ENCODE results near the gene TRPT1.

Gene TRPT1

GRCh38 chr11:64245401-64245796 is 19.4 kb upstream of the TRPT1 start:
- no peak for DNase-seq (ENCODE audit: low read depth in 2 of 2)

DNA sequence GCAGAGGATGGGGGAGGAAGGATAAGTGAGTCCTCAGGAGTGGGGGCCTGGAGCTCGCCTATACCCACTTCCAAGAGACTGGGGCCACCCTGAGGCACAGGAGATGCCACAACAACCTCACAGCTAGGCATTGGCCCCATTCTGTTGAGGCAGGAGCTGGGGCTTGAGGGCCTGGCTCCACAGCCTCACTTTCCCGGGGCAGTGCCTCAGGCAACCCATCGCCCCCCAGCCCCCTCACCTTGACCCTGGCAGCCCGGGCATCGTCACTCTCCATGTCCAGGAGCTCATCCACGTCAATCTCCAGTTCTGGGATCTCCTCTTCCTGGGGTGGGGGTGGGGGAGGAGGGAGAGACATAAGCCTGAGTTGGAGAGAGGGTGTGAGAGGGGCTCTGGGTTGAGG is 19.0 kb upstream of the TRPT1 start:
- no peak for DNase-seq (ENCODE audit: low read depth in 2 of 2)

DNA sequence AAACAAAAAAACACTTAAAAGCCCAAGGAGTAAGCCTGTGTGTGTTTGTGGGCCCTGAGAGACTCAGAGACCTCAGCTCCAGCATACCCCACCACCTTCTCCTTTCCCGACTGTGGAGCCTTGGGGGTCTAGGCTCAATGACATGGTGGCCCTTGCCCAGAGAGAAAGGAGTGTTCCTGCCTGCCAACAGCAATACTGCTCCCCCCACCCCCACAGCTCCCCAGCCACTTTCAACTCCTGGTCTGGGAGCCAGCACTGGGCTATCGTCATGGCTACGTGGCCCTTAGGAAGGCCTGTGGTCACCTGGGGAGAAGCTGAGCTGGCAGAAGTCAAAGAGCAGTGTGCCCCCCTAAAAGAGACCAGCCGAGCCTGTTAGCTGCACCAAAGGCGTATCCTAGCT is 18.1 kb upstream of the TRPT1 start:
- DNase-seq (ENCODE audit: low read depth in 2 of 2) = no peak

GRCh38 chr11:64243236-64243854 is 17.4 kb upstream of the TRPT1 start:
- no peak for DNase-seq (ENCODE audit: low read depth in 2 of 2)

DNA sequence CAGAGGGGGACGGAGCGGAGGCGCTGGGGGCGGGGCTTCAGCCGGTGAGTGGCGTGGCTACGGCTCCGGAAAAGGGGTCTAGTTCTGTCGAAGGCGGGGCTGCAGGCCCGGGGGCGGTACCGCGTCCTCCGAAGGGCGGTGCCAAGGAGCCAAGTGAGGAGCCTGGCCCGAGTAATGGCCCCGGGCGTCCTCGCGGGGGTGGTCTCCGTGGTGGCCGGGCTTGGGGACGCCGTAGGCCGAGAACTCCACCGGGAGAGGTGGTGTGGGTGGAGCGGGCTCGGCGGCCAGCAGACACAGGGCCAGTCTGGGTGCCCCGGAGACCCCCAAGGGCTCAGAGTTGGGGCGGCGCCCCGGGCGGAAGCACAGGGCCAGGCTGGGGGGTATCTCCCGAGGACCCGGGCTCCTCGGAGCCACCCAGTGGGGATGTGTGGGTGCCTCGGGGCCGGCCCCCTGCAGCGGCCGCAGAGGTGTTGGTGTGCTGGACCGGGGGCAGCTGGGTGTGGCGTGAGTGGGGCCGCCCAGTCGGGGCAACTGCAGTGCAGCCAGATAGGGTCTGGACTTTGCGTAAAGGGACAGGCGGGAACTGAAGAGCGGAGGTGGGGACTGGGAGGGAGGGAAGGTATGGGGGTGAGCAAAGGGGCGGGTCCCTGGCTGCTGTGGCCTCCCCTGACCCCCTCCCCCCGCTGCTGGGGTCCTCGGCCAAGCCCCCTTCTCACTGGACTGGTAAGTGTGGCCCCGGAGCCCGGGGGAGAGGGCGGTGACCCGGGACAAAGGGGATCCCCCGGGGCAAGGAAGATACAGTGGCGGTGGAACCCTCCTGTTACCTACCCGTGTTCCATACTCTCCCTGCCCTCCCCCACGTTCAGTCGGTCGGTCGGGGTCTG is 15.7 kb upstream of the TRPT1 start:
- DNase-seq (ENCODE audit: low read depth in 2 of 2) = no peak

DNA sequence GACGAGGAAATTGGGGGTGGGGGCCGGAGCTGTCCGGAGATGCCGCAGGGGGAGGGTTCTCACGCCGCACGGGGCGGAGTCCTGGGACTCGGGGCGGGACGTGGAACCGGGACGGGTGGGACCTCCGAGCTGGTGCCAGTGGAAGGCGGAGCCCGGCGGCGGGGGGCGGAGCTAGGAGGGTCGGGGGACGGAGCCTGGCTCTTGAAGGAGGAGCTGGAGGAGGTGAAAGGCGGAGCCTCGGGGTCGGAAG is 15.2 kb upstream of the TRPT1 start:
- peak; percentile 99 for DNase-seq (ENCODE audit: low read depth in 2 of 2)

GRCh38 chr11:64240435-64241240 is 14.7 kb upstream of the TRPT1 start, which contains the start of gene FKBP2:
TSS of gene FKBP2 (plus strand) at chr11:64241095. CDS start at chr11:64242388, 1,293 bp downstream.
- peak; percentile 92 to 94 for DNase-seq (ENCODE audit: low read depth in 2 of 2)

- DNase-seq (ENCODE audit: low read depth in 2 of 2) = no peak
Measured at GRCh38 chr11:64239662-64240434, 13.9 kb upstream of the TRPT1 start.

- DNase-seq (ENCODE audit: low read depth in 2 of 2) = no peak
Measured at GRCh38 chr11:64238999-64239398, 13.0 kb upstream of the TRPT1 start.

DNA sequence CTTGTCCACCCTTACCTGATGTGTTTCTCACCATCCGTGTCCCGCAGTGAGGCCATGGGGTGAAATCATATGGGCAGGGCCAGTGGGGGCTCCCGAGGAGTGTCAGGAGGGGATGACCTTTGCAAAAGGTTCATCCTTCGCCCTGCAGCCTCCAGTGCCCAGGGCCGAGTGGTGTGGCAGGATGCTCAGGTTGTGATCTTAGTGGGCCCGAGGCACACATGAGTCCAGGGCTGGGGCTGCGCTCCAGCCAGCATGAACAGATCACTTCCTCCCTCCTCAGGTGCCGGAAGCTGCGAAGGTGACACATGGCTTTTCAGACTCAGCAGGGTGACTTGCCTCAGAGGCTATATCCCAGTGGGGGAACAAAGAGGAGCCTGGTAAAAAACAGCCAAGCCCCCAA is 12.1 kb upstream of the TRPT1 start:
- no peak for DNase-seq (ENCODE audit: low read depth in 2 of 2)

DNA sequence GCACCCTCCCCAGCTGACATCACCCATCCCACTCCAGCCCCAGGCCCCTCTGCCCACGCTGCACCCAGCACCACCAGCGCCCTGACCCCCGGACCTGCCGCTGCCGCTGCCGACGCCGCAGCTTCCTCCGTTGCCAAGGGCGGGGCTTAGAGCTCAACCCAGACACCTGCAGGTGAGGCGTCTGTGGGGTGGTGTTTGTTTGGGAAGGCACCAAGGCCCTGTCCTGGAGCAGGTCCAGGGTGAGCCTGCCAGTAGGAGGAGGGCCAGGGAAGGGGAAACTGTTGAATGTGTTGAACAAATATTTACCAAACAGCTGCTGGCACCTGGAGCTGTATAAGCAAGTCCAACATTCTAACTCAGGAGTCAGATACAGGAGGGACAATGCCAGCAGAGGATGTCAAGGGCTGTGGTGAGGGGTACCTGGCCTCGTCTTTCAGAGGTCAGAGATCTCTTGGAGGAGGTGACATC is 11.5 kb upstream of the TRPT1 start:
- DNase-seq (ENCODE audit: low read depth in 2 of 2) = no peak

DNA sequence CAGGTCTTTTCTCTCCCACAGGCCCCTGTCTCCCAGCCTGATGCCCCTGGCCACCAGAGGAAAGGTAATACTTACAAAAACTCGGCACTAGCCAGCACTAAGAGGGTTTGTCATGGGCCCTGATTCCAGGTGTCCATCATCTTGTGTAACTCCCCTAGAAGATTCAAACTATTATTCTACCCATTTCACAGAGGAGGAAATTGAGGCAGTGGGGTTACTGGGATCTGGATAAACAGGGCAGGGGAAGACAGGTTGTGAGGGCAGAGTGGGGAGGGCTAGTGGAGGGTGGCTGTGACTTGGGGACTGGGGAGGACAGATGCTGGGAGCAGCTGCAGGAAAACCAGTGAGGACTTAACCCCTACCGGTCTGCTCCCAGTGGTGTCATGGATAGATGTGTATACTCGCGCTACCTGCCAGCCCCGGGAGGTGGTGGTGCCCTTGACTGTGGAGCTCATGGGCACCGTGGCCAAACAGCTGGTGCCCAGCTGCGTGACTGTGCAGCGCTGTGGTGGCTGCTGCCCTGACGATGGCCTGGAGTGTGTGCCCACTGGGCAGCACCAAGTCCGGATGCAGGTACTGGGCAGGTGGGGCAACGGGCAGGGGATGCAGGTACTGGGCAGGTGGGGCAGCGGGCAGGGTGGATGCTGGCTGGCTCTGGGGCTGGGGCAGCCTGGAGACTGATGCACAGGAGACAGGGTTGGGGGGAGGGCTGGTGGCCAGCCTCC is 9.6 kb upstream of the TRPT1 start:
- no peak for DNase-seq (ENCODE audit: low read depth in 2 of 2)

DNA sequence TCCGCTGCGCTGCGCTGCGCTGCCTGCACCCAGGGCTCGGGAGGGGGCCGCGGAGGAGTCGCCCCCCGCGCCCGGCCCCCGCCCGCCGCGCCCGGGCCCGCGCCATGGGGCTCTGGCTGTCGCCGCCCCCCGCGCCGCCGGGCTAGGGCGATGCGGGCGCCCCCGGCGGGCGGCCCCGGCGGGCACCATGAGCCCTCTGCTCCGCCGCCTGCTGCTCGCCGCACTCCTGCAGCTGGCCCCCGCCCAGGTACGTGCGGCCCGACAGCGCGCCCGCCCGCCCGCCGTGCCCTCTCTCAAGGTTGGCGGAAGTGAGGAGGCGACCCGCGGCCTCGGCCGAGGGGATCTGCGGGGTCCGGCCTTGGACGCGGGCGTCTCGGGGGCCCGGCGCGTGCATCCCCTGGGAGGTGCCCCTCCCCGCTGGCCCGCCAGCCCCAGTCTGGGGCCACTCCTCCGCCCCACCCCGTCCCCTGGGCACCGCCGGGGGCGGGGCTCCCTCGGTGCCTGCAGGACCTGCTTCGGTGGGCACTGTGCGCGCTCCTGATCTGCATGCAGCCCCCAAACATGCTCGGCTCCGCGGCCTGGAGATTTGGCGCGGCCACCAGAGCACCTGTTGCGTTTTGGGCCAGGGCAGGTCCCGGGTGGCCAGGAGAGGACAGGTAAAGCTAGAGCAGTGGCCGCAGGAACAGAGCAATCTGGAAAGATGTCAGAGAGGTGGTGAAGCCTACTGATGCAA is 8.8 kb upstream of the TRPT1 start:
- no peak for DNase-seq (ENCODE audit: low read depth in 2 of 2)

- no peak for DNase-seq (ENCODE audit: low read depth in 2 of 2)
Measured at GRCh38 chr11:64233913-64234586, 8.1 kb upstream of the TRPT1 start, which contains the start of gene VEGFB. TSS of gene VEGFB (plus strand) at chr11:64234584. CDS start at chr11:64234834, 250 bp downstream.

- no peak for DNase-seq (ENCODE audit: low read depth in 2 of 2)
Measured at GRCh38 chr11:64232967-64233315, 7.0 kb upstream of the TRPT1 start.

DNA sequence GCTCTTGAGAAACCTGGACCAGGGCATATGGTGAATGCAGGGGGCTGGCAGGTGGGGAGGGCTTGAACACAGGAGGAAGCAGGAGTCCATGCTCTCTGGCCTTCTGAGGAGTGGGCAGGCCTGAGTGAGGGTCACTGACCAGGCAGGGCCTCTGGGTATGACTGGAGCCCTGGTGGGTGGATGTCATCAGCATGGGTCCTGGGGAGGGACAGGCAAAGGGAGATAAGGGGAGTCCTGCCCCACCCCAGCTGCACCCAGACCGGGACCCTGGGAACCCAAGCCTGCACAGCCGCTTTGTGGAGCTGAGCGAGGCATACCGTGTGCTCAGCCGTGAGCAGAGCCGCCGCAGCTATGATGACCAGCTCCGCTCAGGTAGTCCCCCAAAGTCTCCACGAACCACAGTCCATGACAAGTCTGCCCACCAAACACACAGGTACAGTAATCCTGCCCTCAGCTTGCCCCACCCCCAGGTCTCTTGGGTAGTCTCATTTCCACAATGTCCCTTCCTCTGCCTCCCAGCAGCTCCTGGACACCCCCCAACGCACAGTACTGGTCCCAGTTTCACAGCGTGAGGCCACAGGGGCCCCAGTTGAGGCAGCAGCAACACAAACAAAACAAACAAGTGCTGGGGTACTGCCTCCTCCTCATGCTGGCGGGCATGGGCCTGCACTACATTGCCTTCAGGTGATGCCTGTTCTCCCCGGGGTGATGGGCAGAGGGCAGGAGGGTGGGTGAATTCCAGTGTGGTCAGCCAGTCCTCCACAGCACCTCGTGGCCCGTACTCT is 6.4 kb upstream of the TRPT1 start:
- no peak for DNase-seq (ENCODE audit: low read depth in 2 of 2)

DNA sequence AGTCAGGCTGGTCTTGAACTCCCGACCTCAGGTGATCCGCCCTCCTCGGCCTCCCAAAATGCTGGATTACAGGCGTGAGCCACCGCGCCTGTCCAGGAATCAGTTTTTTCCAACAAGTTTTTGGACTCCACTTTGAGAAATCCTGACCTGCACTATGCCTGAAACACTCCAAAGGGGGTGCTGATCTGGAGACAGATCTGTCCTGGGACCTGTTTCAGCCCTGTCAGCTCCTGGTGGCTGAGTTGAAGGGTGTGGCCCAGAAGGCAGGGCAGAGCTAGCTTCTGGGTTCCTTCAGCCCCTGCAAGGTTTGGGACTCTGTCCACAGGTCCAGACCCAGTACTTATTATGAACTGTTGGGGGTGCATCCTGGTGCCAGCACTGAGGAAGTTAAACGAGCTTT is 5.6 kb upstream of the TRPT1 start:
- DNase-seq (ENCODE audit: low read depth in 2 of 2) = no peak

DNA sequence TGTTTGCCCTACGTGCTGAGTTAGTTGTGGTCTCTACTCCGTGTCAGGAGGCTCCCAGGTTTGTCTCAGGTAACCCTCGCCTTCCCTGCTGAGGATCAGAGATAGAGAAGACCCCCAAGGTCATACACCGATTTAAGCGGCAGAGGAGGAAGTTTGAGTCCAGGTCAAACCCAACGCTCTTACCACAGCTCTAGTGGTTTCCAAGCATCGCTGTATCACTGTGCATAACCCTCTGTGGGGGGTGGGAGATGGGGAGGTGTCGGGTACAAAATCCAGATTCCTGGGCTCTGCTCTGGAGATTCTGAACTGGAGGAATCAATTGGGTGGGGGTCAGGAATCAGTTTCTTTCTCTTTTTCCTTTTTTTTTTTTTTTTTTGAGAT is 5.0 kb upstream of the TRPT1 start:
- no peak for DNase-seq (ENCODE audit: low read depth in 2 of 2)
